Stomach (tissue), 4 donors: ENCODE measurements around the gene NDUFB2.

Experiments used
- CTCF ChIP-seq, 7 experiments: fragments of 450-650 bp in 4 of 7; fragments of 200-600 bp in 3 of 7; sonication (generic) in 3 of 7; IDR thresholded peaks; one replicate each; pipeline ENCODE4 v1.5.1; 2016 to 2019; ENCODE audit warnings: antibody characterized with exemption in 7 of 7, control low read depth in 2 of 7, mild to moderate bottlenecking in 1 of 7
- POLR2A ChIP-seq, 4 donors: fragments of 450-650 bp; IDR thresholded peaks; one replicate each; pipeline ENCODE4 v1.6.1; 2016; ENCODE audit warnings: antibody characterized with exemption in 4 of 4, control low read depth in 2 of 4, mild to moderate bottlenecking in 1 of 4, moderate library complexity in 1 of 4

- TF ChIP-seq CTCF (IDR thresholded peaks at IDR 0.05): no peak
- TF ChIP-seq POLR2A (IDR thresholded peaks at IDR 0.05): no peak
These were observed 6.3 kb downstream of the NDUFB2 start for GRCh38 chr7:140702774-140703173.
